Trophoblast cell (in vitro differentiated cells and primary cell): ENCODE results near the gene PPP1R3F.

ENCODE experiments used
- DNase-seq, 2 donors: peaks; one replicate each; pipeline ENCODE4 v3.0.0-alpha.2; 2016
- H2AFZ ChIP-seq: 2 replicates; pipeline ENCODE4 v1.6.1; 2013; ENCODE audit warnings: low read length, moderate library complexity, mild to moderate bottlenecking; ENCODE audit not compliant: insufficient read depth, poor library complexity
- H2AK5ac ChIP-seq: 2 replicates; pipeline ENCODE4 v1.6.1; 2013; ENCODE audit warnings: mild to moderate bottlenecking, low read length
- H2BK120ac ChIP-seq: 2 replicates; pipeline ENCODE4 v1.6.1; 2013; ENCODE audit warnings: low read length, mild to moderate bottlenecking, moderate library complexity; ENCODE audit not compliant: insufficient read depth, poor library complexity
- H2BK12ac ChIP-seq: 2 replicates; pipeline ENCODE4 v1.6.1; 2013; ENCODE audit warnings: mild to moderate bottlenecking, low read length, moderate library complexity
- H2BK5ac ChIP-seq: 2 replicates; pipeline ENCODE4 v1.6.1; 2013; ENCODE audit warnings: low read length, low read depth, moderate library complexity, mild to moderate bottlenecking; ENCODE audit not compliant: poor library complexity
- H3K14ac ChIP-seq: 2 replicates; pipeline ENCODE4 v1.6.1; 2013; ENCODE audit warnings: mild to moderate bottlenecking, low read length
- H3K18ac ChIP-seq: 2 replicates; pipeline ENCODE4 v1.6.1; 2013; ENCODE audit warnings: mild to moderate bottlenecking, low read length
- H3K23ac ChIP-seq: 2 replicates; pipeline ENCODE4 v1.6.1; 2013; ENCODE audit warnings: low read length
- H3K27ac ChIP-seq: 2 replicates; pipeline ENCODE4 v1.5.1; 2013; ENCODE audit warnings: low read depth, mild to moderate bottlenecking, inconsistent platforms, low read length, moderate library complexity
- H3K27me3 ChIP-seq: 2 replicates; pipeline ENCODE4 v1.6.1; 2013; ENCODE audit warnings: inconsistent platforms, mild to moderate bottlenecking, low read length, moderate library complexity; ENCODE audit not compliant: insufficient read depth
- H3K36me3 ChIP-seq, 2 experiments: 1 replicate in 1 of 2; 2 replicates in 1 of 2; pipeline ENCODE4 v1.6.1; 2013; ENCODE audit warnings: low read length in 2 of 2, mild to moderate bottlenecking in 2 of 2, moderate library complexity in 1 of 2; ENCODE audit not compliant: insufficient read depth in 2 of 2, control insufficient read depth in 1 of 2
- H3K4ac ChIP-seq: 2 replicates; pipeline ENCODE4 v1.6.1; 2013; ENCODE audit warnings: low read depth, mild to moderate bottlenecking, low read length, moderate library complexity
- H3K4me1 ChIP-seq, 2 experiments: 1 replicate in 1 of 2; 2 replicates in 1 of 2; pipeline ENCODE4 v1.6.1; 2013; ENCODE audit warnings: low read length in 2 of 2, mild to moderate bottlenecking in 2 of 2, moderate library complexity in 1 of 2; ENCODE audit not compliant: insufficient read depth in 2 of 2, control insufficient read depth in 1 of 2
- H3K4me2 ChIP-seq: 2 replicates; pipeline ENCODE4 v1.6.1; 2013; ENCODE audit warnings: inconsistent platforms, mild to moderate bottlenecking, low read length, moderate library complexity
- H3K4me3 ChIP-seq: 2 replicates; pipeline ENCODE4 v1.5.1; 2013; ENCODE audit warnings: mild to moderate bottlenecking, low read depth, low read length, inconsistent platforms
- H3K79me1 ChIP-seq: one replicate; pipeline ENCODE4 v1.6.1; 2013; ENCODE audit warnings: low read length
- H3K79me2 ChIP-seq: 2 replicates; pipeline ENCODE4 v1.6.1; 2013; ENCODE audit warnings: low read length, mild to moderate bottlenecking; ENCODE audit not compliant: control insufficient read depth, insufficient read depth, poor library complexity
- H3K9ac ChIP-seq: 2 replicates; pipeline ENCODE4 v1.6.1; 2013; ENCODE audit warnings: mild to moderate bottlenecking, low read length
- H3K9me3 ChIP-seq: 2 replicates; pipeline ENCODE4 v1.6.1; 2013; ENCODE audit warnings: low read depth, mild to moderate bottlenecking, control low read depth, inconsistent platforms, low read length; ENCODE audit not compliant: insufficient read depth
- H4K12ac ChIP-seq: 2 replicates; pipeline ENCODE4 v1.6.1; 2013; ENCODE audit warnings: low read depth, mild to moderate bottlenecking, low read length, moderate library complexity
- H4K8ac ChIP-seq: 2 replicates; pipeline ENCODE4 v1.6.1; 2013; ENCODE audit warnings: low read depth, mild to moderate bottlenecking, low read length, moderate library complexity
- H4K91ac ChIP-seq: one replicate; pipeline ENCODE4 v1.6.1; 2013; ENCODE audit warnings: low read depth, mild to moderate bottlenecking, low read length, moderate library complexity
- WGBS: extraction: QIAGEN DNeasy Blood & Tissue Kit; methylation state at CpG from one replicate; pipeline ENCODE4 v1.1.7; 2013; ENCODE audit warnings: missing lambda C conversion rate; ENCODE audit not compliant: insufficient read length, insufficient coverage; ENCODE audit errors: extremely low coverage; 5-methylcytosine and 5-hydroxymethylcytosine counted together

Gene PPP1R3F

DNA sequence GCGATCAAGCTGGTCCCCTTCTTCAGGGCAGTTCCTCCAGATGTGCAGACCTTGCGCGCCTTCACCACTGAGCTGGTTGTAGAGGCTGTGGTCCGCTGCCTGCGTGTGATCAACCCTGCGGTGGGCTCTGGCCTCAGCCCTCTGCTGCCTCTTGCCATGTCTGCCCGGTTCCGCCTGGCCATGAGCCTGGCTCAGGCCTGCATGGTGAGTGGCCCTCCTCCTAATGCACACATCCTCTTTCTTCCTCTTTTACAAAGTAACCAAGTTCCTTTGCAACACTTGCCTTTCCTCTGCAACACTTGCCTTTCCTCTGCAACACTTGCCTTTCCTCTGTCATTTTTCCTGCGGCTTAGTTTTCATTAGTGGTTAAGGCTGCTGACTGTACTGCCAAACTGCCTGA lies 32.5 kb upstream of the PPP1R3F start:
- Histone ChIP-seq H3K18ac (no peak overlapping the region), H3K4me1 (no peaks in the 10 kb centered on the region), H3K79me1 (peaks cover 4% of the 10 kb centered on the region), H3K9ac (no peak overlapping the region), H3K9me3 (no peaks in the 10 kb centered on the region), H3K4ac (no peak overlapping the region), H2BK120ac (no peak overlapping the region), H3K36me3 (peaks cover 0 to 2% of the 10 kb centered on the region in 2 experiments), H2AK5ac (no peak overlapping the region), H3K23ac (no peak overlapping the region), H2BK12ac (no peak overlapping the region), H4K8ac (no peak overlapping the region), H2AFZ (no peak overlapping the region), H3K14ac (no peak overlapping the region), H4K12ac (no peak overlapping the region), H3K4me3 (no peak overlapping the region), H3K27ac (no peak overlapping the region), H4K91ac (no peak overlapping the region), H3K4me2 (no peak overlapping the region), H3K27me3 (no peaks in the 10 kb centered on the region), H3K79me2 (peaks cover 2% of the 10 kb centered on the region), H2BK5ac (no peak overlapping the region)
- DNase-seq = peak in 1 of 2 donors; percentile 0
- no CpG with 5 or more reads among the region's 9 CpGs for WGBS

DNA sequence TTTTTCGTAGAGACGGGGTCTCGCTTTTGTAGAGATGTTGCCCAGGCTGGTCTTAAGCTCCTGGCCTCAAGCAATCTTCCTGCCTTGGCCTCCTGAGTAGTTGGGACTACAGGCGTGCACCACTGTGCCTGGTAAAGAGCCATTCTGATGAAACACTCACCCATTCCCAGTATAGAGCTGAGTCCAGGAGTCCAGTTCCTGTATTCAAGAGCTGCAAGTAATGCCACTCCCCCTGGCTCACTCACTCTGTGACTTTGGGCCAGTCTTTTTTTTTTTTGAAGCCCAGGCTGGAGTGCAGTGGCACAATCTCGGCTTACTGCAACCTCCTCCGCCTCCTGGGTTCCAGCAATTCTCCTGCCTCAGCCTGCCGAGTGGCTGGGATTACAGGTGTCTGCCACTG lies 30.9 kb upstream of the PPP1R3F start:
- no CpG with 5 or more reads among the region's 7 CpGs for WGBS
- H2BK12ac ChIP-seq = no peak overlapping the region
- H2BK5ac ChIP-seq = no peak overlapping the region
- H3K4me3 ChIP-seq = no peak overlapping the region
- H2AK5ac ChIP-seq = no peak overlapping the region
- H3K36me3 ChIP-seq = peaks cover 8 to 10% of the 10 kb centered on the region in 2 experiments
- peaks cover 2% of the 10 kb centered on the region for H3K79me2 ChIP-seq
- no peak overlapping the region for H3K23ac ChIP-seq
- no peak overlapping the region for H3K4ac ChIP-seq
- no peak overlapping the region for H3K14ac ChIP-seq
- no peak overlapping the region for H3K4me2 ChIP-seq
- no peak overlapping the region for H3K27ac ChIP-seq
- H3K4me1 ChIP-seq = no peaks in the 10 kb centered on the region
- H4K91ac ChIP-seq = no peak overlapping the region
- H3K9ac ChIP-seq = no peak overlapping the region
- H2AFZ ChIP-seq = no peak overlapping the region
- no peaks in the 10 kb centered on the region for H3K9me3 ChIP-seq
- peaks cover 4% of the 10 kb centered on the region for H3K79me1 ChIP-seq
- H3K18ac ChIP-seq = no peak overlapping the region
- H3K27me3 ChIP-seq = no peaks in the 10 kb centered on the region
- no peak overlapping the region for H4K12ac ChIP-seq
- DNase-seq = no peak
- no peak overlapping the region for H4K8ac ChIP-seq
- no peak overlapping the region for H2BK120ac ChIP-seq

DNA sequence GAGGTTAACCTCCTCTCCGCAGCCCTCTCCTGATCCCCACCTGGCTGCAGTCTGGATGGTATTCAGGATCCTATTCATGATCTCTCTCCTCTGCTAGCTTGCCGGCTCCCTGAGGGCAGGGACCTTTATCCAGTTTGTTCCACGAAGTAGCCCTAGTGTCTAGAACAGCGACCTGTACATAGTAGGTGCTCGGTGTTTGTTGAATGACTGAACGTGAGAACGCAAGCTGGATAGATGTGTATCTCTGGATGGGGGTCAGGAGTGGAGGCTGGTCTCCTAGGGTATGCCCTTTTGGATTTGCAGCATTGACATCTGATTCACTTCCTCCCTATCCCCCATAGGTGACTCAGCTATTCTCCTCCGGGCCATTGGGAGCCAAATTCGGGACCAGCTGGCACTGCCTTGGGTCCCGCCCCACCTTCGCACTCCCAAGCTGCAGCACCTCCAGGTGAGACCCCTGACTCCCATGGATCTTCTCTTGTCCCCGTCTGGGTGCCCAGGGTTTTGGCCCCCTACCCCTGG lies 27.0 kb upstream of the PPP1R3F start:
- Histone ChIP-seq H3K18ac (no peak overlapping the region), H3K79me1 (no peaks in the 10 kb centered on the region), H3K14ac (no peak overlapping the region), H4K12ac (no peak overlapping the region), H3K4me2 (no peak overlapping the region), H3K23ac (no peak overlapping the region), H3K27me3 (no peaks in the 10 kb centered on the region), H2AFZ (no peak overlapping the region), H3K4ac (no peak overlapping the region), H4K91ac (no peak overlapping the region), H3K9ac (no peak overlapping the region), H2BK120ac (no peak overlapping the region), H3K27ac (no peak overlapping the region), H3K4me1 (no peaks in the 10 kb centered on the region), H2BK5ac (no peak overlapping the region), H2BK12ac (no peak overlapping the region), H3K9me3 (no peaks in the 10 kb centered on the region), H2AK5ac (no peak overlapping the region), H3K79me2 (no peaks in the 10 kb centered on the region), H3K4me3 (no peak overlapping the region), H4K8ac (no peak overlapping the region), H3K36me3 (peaks cover 17 to 24% of the 10 kb centered on the region in 2 experiments)
- no CpG with 5 or more reads among the region's 12 CpGs for WGBS
- DNase-seq = no peak

DNA sequence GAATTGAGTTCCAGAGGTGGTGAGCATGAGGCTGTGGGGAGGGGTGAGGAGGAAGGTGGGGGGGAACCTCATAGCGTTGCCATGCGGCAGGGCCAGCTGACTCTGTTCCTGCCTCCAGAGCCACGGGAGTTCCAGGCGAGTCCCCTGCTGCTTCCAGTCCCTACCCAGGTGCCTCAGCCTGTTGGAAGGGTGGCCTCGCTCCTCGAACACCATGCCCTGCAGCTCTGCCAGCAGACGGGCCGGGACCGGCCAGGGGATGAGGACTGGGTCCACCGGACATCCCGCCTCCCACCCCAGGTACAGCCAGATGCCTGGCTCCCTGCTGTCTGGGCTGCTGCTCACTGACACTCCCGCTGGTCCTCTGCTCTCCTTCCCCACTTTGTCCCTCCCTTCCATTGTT lies 26.4 kb upstream of the PPP1R3F start:
- Histone ChIP-seq H3K4me3 (no peak overlapping the region), H2AFZ (no peak overlapping the region), H3K4me2 (no peak overlapping the region), H3K79me1 (no peaks in the 10 kb centered on the region), H3K14ac (no peak overlapping the region), H4K12ac (peak overlapping the region; percentile 36), H3K79me2 (no peaks in the 10 kb centered on the region), H3K23ac (no peak overlapping the region), H3K27me3 (no peaks in the 10 kb centered on the region), H2BK120ac (no peak overlapping the region), H3K9ac (no peak overlapping the region), H3K4me1 (no peaks in the 10 kb centered on the region), H3K18ac (no peak overlapping the region), H2BK12ac (no peak overlapping the region), H3K9me3 (no peaks in the 10 kb centered on the region), H3K36me3 (peaks cover 17 to 26% of the 10 kb centered on the region in 2 experiments), H2BK5ac (no peak overlapping the region), H4K8ac (no peak overlapping the region), H4K91ac (no peak overlapping the region), H3K4ac (no peak overlapping the region), H2AK5ac (no peak overlapping the region), H3K27ac (no peak overlapping the region)
- no CpG with 5 or more reads among the region's 12 CpGs for WGBS
- no peak for DNase-seq
